Esophagus squamous epithelium (tissue), 5 donors: ENCODE data around the gene RABAC1. TPM values are rescaled to one million over a fixed set of nuclear protein-coding genes. Genes with fewer than 3 reads are reported as not detected.
A peak's percentile ranks its signal among the peaks of the same experiment; 100 is the strongest.

ENCODE experiments used
- DNase-seq: peaks from one replicate; lab custom pipeline; 2025; lab: John Stamatoyannopoulos, UW
- H3K27ac ChIP-seq, 4 donors: fragments of 200-600 bp; sonication (generic); one replicate each; pipeline ENCODE4 v1.5.1; 2016 to 2019; ENCODE audit warnings: mild to moderate bottlenecking in 1 of 4
- H3K27me3 ChIP-seq, 4 donors: fragments of 200-600 bp; sonication (generic); 1 replicate in 3 of 4; 2 replicates in 1 of 4; pipeline versions ENCODE4 v1.5.1 to v1.6.0; 2017 to 2021; ENCODE audit warnings: antibody characterized with exemption in 1 of 4
- H3K36me3 ChIP-seq, 3 donors: fragments of 200-600 bp; sonication (generic); one replicate each; pipeline ENCODE4 v1.5.1; 2016 to 2019
- H3K4me1 ChIP-seq, 3 donors: fragments of 200-600 bp; sonication (generic); one replicate each; pipeline ENCODE4 v1.5.1; 2017 to 2019
- H3K4me3 ChIP-seq, 4 donors: fragments of 200-600 bp; sonication (generic); 1 replicate in 3 of 4; 2 replicates in 1 of 4; pipeline ENCODE4 v1.5.1; 2016 to 2019; ENCODE audit warnings: mild to moderate bottlenecking in 2 of 4, moderate library complexity in 1 of 4
- H3K9me3 ChIP-seq, 3 donors: fragments of 200-600 bp; sonication (generic); one replicate each; pipeline ENCODE4 v1.5.1; 2016 to 2019
- CTCF ChIP-seq, 6 experiments: fragments of 450-650 bp in 4 of 6; fragments of 200-600 bp in 2 of 6; sonication (generic) in 2 of 6; IDR thresholded peaks; one replicate each; pipeline ENCODE4 v1.5.1; 2016 to 2019; ENCODE audit warnings: antibody characterized with exemption in 6 of 6, mild to moderate bottlenecking in 4 of 6, moderate library complexity in 4 of 6
- POLR2A ChIP-seq, 4 donors: fragments of 450-650 bp; IDR thresholded peaks; one replicate each; pipeline ENCODE4 v1.6.1; 2017; ENCODE audit warnings: antibody characterized with exemption in 4 of 4, mild to moderate bottlenecking in 4 of 4, moderate library complexity in 3 of 4
- WGBS, 2 donors: methylation state at CpG; one replicate each; pipeline ENCODE4 v1.1.5; 2018; 5-methylcytosine and 5-hydroxymethylcytosine counted together
- intact Hi-C: fragments of 100-400 bp; cut with DNase I; formaldehyde crosslinking; loops from one replicate; pipeline ENCODE4 v1.15.0; 2022
- total RNA-seq, 4 donors: library from RNA; depleted of rRNA; stranded (reverse); fragments of >200 nt; gene quantifications; one replicate each; pipeline ENCODE4 v1.1.0, GENCODE V29; 2016
- donor health status: DM: yes; HTN: yes; CAD: no.

RABAC1 gene
- total RNA-seq, 4 donors from 2014 or later = 47.4 to 113 (median 103) TPM

GRCh38 chr19:41937525-41938468 lies 21.3 kb downstream of the RABAC1 start:
- no peak overlapping the region for H3K4me3 ChIP-seq
- peaks cover 6 to 98% (median 17%) of the 10 kb centered on the region in 4 donors for H3K27me3 ChIP-seq
- H3K36me3 ChIP-seq = no peaks in the 10 kb centered on the region
- intact Hi-C loops = no loop called here
- no peaks in the 10 kb centered on the region for H3K9me3 ChIP-seq
- peak in 1 of 6 experiments; percentile 4 for TF ChIP-seq CTCF (IDR thresholded peaks at IDR 0.05)
- no peak for TF ChIP-seq POLR2A (IDR thresholded peaks at IDR 0.05)
- 36 to 45% methylated on average over 15 to 22 of the region's 22 CpGs for WGBS, 2 donors
- H3K27ac ChIP-seq = no peak overlapping the region
- no peak for DNase-seq
- H3K4me1 ChIP-seq = peaks cover 7 to 37% (median 18%) of the 10 kb centered on the region in 3 donors

GRCh38 chr19:41936961-41937360 lies 22.2 kb downstream of the RABAC1 start:
- intact Hi-C loops = no loop called here
- WGBS, 2 donors = 61% methylated on average over 14 of the region's 15 CpGs; no CpG with 5 or more reads in 1 of the 2 donors
- no peaks in the 10 kb centered on the region for H3K9me3 ChIP-seq
- no peak overlapping the region for H3K4me3 ChIP-seq
- H3K4me1 ChIP-seq = peaks cover 7 to 37% (median 18%) of the 10 kb centered on the region in 3 donors
- no peak for DNase-seq
- H3K27ac ChIP-seq = no peak overlapping the region
- H3K36me3 ChIP-seq = no peaks in the 10 kb centered on the region
- TF ChIP-seq POLR2A (IDR thresholded peaks at IDR 0.05) = no peak
- no peak for TF ChIP-seq CTCF (IDR thresholded peaks at IDR 0.05)
- H3K27me3 ChIP-seq = peaks cover 12 to 100% (median 23%) of the 10 kb centered on the region in 4 donors

- 50 to 62% methylated on average over 7 to 8 of the region's 8 CpGs for WGBS, 2 donors
- H3K27me3 ChIP-seq = peaks cover 16 to 100% (median 26%) of the 10 kb centered on the region in 4 donors
Measured at GRCh38 chr19:41936416-41936850, 22.7 kb downstream of the RABAC1 start.

GRCh38 chr19:41935760-41936415 lies 23.2 kb downstream of the RABAC1 start:
- intact Hi-C loops = no loop called here
- Histone ChIP-seq H3K9me3 (no peaks in the 10 kb centered on the region), H3K4me1 (peaks cover 6 to 34% (median 18%) of the 10 kb centered on the region in 3 donors), H3K4me3 (no peak overlapping the region), H3K27ac (no peak overlapping the region), H3K36me3 (no peaks in the 10 kb centered on the region), H3K27me3 (peaks cover 16 to 100% (median 28%) of the 10 kb centered on the region in 4 donors)
- 12 to 30% methylated on average over 8 to 18 of the region's 26 CpGs for WGBS, 2 donors
- DNase-seq = no peak
- TF ChIP-seq POLR2A (IDR thresholded peaks at IDR 0.05) = no peak
- no peak for TF ChIP-seq CTCF (IDR thresholded peaks at IDR 0.05)

More at GRCh38 chr19:41936416-41936850, 22.7 kb downstream of the RABAC1 start:
- Histone ChIP-seq H3K4me1 (peaks cover 7 to 37% (median 18%) of the 10 kb centered on the region in 3 donors), H3K36me3 (no peaks in the 10 kb centered on the region), H3K4me3 (no peak overlapping the region), H3K27ac (no peak overlapping the region), H3K9me3 (no peaks in the 10 kb centered on the region)
- DNase-seq = no peak
- TF ChIP-seq CTCF (IDR thresholded peaks at IDR 0.05) (no peak), POLR2A (IDR thresholded peaks at IDR 0.05) (no peak)
- intact Hi-C loops = no loop called here
